ENCODE results near the gene TMEM231.

DNA sequence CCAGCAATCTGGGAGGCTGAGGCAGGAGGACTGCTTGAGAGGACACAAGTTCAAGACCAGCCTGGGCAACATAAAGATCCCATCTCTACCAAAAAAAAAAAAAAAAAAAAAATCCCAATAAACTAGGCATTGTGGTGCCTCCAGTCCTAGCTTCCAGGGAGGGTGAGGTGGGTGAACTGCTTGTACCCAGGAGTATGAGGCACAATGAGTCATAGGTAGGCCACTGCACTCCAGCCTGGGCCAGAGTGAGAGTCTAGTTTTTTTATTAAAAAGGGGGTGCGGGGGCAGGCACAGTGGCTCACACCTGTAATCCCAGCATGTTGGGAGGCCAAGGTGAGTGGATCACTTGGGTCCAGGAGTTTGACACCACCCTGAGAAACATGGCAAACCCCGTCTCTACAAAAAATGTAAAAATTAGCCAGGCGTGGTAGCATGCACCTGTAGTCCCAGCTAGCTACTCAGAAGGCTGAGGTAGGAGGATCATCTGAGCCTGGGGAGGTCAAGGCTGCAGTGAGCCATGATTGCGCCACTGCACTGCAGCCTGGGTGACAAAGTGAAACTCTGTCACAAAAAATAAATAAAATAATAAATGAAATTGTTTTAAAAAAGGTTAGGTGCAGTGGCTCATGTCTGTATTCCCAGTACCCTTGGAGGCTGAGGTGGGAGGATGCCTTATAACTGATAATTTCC is 53.0 kb downstream of the TMEM231 start:
- TF ChIP-seq, protein P1, sequence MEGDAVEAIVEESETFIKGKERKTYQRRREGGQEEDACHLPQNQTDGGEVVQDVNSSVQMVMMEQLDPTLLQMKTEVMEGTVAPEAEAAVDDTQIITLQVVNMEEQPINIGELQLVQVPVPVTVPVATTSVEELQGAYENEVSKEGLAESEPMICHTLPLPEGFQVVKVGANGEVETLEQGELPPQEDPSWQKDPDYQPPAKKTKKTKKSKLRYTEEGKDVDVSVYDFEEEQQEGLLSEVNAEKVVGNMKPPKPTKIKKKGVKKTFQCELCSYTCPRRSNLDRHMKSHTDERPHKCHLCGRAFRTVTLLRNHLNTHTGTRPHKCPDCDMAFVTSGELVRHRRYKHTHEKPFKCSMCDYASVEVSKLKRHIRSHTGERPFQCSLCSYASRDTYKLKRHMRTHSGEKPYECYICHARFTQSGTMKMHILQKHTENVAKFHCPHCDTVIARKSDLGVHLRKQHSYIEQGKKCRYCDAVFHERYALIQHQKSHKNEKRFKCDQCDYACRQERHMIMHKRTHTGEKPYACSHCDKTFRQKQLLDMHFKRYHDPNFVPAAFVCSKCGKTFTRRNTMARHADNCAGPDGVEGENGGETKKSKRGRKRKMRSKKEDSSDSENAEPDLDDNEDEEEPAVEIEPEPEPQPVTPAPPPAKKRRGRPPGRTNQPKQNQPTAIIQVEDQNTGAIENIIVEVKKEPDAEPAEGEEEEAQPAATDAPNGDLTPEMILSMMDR (IDR thresholded peaks at IDR 0.05) = no peak
- no peak for TF ChIP-seq POLR2A (IDR thresholded peaks at IDR 0.05)

Data from heart left ventricle (tissue), 13 donors.